Activated CD8-positive, alpha-beta memory T cell treated with anti-CD3 and anti-CD28 coated beads, Interleukin-2, amount 50 U/mL, for 4 hours (primary cell): ENCODE data around the gene GOLGA6A.
"Not testable (repeated sequence)": the region's sequence is repeated elsewhere in the genome, so short reads cannot be mapped to it uniquely, and the experiment has no call there.

ENCODE experiments used
- DNase-seq: peaks from one replicate; pipeline ENCODE4 v3.0.0-alpha.2; 2020

The GOLGA6A gene

DNA sequence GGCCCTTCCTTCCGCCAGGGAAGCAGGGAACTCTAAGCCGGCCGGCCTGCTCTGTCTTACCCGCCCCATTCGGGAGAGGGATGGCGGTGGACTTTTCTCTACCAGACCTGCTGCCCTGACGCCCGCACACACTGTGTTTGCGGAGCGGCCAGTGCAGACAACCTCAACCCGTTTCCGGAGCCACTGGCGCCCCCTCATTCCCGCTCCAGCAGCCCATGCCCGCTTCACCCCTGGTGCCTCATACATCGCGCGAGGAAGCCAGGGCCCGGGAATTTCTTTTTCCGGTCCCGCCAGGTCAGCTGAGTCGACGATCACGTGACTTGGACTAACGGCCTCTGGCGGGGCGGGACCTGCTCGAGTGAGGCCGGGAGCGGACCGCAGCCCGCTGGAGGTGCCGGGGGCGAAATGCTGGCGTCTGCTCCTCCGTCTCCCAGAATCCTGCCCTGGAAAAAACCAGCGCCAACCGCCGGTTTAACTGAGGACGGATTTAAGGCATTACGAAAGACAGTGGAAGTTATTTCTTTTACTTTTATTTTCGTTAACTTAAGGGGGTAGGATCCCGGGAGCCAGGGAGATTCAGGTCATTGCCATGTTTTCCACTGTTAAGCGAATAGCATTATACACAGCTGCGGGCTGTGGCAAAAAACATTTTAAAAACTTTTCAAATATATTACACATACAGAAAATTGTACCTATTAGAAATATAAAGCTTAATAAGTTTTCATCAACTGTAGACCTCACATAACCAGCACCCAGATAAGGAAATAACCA, 17.8 kb upstream of the GOLGA6A start:
- peak; percentile 50 for DNase-seq

DNA sequence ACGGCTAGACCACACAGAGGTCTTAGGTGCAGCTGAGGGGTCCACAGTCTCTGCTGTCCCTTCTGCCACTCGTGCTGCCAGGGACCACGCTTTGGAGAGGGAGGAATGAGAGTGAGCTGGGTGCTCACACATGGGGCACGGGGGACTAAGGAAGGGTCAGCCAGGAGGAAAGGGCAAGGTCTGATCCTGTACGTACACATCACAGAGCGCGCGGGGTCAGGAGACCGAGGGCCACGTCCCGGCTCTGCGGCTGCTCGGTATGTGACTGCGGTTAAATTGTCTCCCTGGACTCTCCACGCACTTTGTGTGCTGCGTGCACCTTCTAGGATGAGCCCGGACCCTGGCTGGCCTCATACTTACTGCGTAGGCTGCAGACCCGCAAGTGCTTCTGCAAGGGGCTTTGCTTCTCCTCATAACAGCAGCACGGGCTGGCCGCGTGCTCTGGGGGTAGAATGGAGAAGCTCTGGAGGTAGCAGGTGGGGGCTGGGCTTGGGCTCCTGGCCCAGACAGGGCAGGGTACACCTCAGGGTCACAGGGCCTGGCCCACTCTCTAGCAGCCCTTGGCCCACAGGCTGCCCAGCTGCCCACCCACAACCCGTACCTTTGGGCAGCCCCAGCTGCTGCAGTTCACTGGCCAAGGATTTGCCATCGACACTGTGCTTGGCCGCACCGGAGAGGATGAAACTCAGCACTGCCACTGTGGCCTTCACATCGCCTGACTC, 14.6 kb upstream of the GOLGA6A start:
- not testable (repeated sequence) for DNase-seq

DNA sequence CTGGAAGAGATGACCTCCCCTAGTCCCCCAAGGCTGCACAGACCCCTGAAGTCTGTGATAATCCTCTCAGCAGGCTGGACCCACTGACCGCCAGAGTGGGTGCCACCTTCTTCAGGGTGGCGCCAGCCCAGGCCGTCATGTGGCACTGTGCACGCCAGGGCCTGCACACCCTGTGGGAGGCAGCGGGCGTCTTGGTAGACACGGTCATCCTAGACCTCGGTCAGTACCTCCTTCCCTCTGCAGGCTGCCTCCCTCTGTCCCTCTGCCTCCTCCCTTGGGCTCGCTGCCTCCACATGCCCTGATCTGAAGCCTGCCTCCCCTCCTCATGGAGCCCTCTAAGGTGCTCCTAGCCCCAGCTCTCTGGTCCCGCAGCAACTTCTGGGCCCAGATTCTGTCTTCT, 13.3 kb upstream of the GOLGA6A start:
- not testable (repeated sequence) for DNase-seq

DNA sequence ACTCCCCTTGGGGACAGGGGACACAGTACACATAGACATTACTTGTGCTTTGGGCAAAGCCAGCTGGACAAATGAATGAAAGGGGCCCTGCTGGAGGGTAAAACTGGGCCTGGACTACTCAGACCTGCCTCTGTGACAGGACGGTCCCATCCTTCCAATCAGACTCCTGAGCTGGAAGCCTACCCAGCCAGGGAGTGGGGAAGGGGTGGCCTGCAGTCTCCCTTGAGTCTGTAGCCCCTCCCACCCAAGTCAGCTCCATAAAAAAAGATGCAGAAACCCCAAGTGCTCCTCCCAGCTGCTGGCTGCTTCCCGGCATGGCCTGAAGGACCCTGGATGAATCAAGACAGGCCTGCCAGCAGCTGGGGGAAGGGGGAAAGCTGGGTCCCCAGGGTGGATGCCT, 12.2 kb upstream of the GOLGA6A start:
- not testable (repeated sequence) for DNase-seq

DNA sequence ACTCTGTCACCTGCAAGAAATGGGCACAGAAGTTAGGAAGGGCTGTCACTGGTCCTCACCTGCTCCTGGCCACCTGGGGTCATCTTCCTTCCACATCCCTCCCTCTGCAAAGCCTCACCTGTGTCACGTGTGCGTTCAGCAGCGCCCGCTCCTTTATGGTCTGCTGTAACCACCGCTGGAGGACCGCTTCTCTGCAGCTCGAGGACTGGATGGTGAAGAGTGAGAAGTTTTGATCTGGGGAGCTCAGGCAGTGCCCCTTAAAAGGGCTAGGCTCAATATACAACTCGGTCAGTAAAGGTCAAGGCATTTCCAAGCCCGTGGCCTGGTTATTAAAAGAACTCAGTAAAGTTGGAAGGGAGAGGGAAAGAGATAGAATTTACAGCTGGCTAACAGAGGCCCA, 6.6 kb downstream of the GOLGA6A start:
- DNase-seq: not testable (repeated sequence)

DNA sequence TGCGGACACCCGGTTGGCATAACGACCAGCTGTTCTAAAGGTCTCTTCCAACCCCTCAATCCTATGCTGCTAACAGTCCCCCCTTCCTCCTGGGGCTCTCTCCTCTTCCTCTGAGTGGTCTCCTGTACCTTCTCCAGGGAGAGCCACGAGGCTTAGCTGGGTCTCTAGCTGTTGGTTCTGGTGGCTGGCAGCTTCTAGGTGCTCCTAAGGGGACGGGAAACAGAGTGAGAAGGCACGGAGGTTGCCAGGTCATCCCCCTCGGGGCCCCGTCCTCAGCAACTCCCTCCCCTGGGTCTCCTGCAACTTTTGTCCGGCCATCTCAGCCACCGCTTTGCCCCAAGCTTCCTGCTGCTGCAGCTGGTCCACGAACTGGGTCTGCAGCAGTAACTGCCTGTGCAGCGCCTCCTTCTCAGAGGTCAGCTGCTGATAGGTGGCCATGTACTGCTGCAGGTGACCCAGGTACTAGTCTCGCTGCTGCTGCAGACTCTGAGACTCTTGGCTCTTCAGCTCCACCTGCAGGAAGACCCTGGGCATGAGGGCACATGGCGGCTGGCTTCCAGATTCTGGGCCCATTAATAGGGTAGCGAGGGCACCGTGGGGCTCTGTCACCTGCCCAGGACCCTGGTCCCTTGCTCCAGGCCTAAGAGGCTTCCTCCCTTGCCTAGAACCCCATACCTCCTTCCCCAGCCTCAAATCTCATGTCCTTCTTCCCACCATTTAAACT, 9.6 kb downstream of the GOLGA6A start:
- not testable (repeated sequence) for DNase-seq

DNA sequence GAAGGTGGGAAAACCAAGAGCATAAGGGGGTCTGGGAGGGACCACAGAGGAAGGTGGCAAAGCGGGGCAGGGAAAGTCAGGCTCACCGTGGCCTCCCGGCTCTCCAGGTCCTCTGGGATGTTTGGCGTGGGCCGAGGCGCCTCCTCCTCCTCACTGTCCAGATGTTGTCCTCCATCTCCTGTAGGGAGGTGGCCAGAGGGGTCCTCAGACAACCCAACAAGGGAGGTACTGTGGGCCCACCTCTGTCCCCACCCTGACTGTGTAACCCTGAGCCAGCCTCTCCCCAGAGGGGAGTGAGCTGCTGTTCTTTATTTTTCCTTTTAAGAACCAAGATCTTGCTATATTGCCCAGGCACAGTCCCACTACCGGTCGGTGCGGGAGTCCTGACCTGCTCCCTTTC, 10.2 kb downstream of the GOLGA6A start:
- DNase-seq: not testable (repeated sequence)

DNA sequence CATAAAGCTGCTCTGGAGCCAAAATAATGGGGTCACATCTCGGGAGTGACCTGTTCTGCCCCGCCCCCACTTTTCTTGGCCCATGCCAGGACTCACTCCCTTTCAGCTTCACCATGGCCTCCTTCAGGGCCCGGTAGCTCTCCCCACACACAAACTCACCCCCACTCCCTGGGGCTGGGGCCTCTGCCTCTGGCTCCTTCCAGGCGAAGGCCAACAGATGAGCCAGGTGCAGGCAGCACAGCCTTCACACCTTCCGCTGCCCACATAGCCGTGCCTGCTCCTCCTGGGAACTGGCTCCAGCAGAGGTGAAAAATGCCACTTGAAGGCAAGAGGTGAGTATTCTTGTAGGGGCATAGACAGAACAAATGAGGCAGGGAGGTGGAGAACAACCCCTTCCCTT, 10.7 kb downstream of the GOLGA6A start:
- DNase-seq: not testable (repeated sequence)

DNA sequence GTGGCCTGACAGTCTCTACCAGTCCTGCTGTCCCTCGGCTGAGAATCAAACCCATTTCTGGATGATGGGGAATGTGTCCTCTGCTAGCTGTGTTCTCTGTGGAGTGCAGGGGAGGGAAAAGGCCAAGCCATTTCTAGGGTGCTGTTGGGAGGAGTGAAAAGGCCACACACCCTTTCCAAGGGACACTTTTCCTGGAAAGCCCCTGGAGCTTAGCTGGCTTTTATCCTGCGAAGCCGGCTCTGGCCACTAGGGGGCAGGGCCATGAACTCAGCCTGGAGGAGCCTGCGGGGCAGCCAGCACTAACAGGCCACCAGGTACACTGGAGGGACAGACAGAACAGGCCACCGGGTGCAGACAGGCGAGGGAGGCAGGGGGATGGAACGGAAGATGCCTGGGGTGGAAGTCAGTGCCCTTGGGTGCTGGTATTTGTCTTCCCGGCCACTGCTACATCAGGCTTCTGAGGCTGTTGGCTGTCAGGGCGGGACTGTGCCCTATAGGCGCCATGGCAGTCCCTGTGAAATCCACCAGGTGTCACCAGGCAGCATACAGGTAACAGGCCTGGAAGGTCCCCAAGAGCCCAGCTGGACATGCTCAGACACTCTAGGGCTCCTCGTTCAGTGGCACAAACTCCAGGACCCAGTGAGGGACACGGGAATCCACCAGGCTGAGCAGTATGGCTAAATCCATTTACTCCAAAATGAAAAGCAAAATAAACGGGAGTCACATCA, 16.5 kb downstream of the GOLGA6A start:
- DNase-seq: peak; percentile 60

DNA sequence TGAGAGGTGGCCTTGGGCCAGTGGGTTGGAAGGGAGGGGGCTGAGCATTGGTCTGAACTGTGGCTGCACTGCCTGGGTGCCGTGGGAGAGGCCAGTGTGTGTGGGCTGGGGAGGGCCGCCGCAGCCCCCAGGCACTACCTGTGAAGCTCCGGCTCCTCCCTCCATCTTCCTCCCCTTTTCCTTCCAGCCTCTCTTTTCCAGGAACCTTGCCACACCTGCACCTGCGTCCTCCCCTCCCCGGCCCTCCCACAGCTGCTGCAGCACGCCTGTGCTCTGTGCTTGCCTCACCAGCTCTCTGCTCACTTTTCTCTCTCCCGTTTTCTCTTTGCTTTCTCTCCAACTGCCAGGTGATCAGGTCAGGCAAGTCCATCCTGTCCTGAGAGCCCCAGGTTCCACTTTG, 17.5 kb downstream of the GOLGA6A start:
- DNase-seq: not testable (repeated sequence)

DNA sequence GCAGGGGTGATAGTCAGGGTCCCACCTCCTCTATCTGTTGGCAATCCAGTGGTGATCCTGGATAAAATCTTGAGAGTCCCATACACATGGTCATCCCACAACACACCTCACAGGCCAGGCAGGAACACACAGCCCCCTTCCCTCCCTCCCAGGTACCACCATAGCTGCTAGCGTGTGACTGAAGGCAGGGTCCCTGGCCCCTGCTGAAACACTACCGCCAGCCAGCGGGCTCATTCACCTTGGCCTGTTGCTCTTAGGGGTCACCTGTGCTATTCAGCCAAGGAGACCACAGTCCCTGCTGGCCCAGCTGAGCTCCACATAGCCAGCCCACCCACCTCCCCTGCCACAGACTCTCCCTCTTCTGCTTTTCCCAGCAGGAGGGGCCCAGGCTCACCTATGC, 18.2 kb downstream of the GOLGA6A start:
- DNase-seq: not testable (repeated sequence)

DNA sequence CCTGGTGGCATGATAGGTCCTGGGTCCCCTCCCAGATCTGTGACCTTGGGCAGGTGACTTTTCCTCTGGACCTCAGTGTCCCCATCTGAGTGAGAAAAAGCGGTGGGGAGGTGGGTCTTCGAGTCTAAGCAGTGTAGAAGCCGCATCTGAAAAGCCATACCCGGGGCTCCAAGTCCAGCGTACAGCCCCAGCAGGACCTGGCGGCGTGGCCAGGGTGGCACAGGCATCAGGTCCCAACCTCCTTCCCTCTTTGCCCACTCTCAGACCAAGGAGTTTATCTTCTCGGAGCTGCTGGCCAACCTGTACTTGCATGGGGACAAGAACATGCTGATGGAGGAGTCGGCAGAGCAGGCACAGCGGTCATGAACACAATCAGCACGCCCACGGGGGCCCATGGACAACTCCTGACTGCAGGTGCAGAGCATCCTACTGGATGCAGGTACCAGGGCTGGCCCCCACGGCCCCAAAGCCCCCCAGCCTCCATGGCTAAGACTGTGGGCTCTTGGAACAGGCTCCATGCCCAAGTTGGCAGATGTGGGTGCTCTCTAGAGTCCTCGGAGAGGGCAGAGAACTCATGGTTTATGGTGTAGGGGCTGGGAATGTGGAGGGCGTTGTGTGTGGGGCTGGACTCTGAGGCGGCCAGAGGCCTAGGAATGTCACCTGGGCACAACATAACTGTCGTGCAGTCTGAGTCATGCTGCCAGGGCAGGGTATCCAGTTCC, 18.8 kb downstream of the GOLGA6A start:
- DNase-seq: not testable (repeated sequence)

DNA sequence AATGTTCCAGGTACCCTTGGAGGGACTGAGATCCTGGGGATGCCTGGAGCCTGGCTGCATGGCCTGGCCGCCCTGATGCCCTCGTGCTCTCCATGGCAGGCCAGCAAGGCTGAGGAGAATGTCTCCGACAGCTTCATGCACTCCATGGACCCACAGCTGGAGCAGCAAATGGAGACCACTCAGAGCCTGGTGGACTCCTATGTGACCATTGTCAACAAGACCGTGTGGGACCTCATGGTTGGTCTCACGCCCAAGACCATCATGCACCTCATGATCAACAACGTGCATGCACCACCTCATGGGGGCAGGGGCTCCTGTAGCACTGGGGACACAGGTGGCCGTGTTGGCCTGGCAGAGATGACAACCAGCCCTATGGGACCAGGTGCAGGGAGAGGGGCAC, 19.7 kb downstream of the GOLGA6A start:
- DNase-seq: no peak

DNA sequence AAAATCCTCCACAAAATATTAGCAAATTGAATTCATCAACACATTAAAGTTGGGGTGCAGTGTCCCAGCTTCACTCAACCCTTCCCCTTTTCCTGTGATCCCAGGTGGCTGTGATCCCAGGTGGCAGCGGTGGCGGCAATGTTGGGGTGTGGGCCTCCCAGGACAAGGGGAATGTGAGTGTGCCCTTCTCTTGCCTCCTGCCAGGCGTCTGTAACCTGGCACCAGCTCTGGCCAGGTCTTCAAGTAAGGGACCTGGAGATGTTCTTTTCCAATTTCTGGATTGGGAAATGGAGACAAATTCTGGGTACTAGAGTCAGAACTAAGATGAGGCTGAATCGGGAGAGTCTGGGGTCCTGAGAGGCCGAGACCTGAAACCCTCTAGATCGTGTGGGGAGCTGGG, 20.1 kb downstream of the GOLGA6A start:
- no peak for DNase-seq

DNA sequence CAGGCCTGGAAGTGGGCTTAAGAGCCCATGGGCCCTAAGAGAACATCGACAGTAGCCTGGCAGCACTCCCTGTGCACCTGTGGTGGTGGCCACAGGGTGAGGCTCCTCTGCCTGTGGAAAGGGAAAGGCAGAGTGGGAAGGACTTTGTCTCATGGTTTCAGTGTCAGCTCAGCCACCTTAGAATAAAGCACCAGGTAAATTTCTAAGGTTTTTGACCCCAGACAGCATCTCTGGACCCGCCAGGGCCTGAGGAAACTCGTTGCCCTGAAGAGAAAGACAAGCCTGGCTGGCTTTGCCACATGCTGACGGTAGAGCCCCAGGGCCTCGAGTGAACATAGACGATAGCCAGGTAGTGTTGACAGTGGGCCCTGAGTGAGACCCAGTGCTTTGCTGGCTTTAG, 22.1 kb downstream of the GOLGA6A start:
- no peak for DNase-seq

DNA sequence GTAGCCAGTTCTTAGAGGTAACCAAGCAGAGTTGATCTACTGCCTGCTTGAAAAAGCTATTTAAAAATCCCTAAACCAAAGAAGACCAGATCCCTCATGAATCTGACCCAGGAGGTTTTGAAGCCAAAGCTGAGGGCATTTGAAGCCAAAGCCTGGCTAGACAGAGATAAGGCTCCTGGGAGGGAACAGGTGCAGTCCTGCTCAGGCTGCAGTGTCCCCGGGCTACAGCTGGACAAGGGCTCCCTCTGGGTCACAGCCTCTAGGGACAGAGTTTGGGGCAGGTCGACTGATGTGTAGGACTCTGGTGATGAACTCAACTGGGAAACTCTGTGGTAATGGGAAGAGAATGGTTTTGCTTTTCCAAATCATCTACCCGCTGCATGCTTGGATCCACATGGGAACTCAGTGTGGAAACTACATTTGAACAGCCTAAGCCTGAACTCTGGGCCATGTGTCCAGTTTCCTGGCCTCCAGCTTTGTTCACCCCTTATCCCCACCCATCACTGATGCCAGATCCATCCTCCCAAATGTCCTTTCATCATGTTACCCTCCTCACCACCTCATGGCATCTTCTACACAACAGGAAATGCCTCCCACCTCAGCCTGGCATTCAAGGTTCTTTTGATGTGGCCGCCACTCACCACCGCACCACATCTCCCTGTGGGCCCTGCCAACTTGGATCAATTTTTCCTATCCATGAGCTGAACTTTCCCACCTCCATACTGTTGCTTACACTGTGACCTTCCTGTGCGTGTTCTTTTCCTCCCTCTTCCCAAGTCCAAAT, 23.1 kb downstream of the GOLGA6A start:
- DNase-seq: peak; percentile 3

DNA sequence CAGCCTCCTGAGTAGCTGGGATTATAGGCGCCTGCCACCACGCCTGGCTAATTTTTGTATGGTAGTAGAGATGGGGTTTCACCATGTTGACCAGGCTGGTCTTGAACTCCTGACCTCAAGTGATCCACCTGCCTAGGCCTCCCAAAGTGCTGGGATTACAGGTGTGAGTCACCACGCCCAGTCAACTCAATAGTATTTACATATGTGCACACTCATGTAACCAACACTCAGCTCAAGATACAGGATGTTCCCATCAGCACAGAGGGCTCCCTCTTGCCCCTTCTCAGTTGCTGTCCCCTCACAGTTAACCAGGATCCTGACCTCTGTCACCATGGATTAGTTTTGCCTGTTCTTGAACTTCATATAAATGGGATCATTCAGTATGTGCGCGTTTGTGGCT, 26.0 kb downstream of the GOLGA6A start:
- DNase-seq: not testable (repeated sequence)

DNA sequence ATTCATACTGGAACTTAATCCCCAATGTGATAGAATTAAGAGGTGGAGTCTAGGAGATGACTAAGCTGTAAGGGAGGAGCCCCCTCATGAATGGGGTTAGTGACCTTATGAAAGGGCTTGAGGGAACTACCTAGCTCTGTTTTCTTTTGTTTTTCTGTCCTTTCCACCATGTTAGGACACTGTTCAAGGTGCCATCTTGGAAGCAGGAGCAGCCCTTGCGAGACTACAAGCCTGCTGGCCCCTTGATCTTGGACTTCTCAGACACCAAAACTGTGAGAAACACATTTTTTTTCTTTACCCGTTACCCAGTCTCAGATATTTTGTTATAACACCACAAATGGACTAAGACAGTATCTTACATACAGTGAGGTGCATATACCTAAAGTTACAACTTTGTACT, 26.5 kb downstream of the GOLGA6A start:
- no peak for DNase-seq

DNA sequence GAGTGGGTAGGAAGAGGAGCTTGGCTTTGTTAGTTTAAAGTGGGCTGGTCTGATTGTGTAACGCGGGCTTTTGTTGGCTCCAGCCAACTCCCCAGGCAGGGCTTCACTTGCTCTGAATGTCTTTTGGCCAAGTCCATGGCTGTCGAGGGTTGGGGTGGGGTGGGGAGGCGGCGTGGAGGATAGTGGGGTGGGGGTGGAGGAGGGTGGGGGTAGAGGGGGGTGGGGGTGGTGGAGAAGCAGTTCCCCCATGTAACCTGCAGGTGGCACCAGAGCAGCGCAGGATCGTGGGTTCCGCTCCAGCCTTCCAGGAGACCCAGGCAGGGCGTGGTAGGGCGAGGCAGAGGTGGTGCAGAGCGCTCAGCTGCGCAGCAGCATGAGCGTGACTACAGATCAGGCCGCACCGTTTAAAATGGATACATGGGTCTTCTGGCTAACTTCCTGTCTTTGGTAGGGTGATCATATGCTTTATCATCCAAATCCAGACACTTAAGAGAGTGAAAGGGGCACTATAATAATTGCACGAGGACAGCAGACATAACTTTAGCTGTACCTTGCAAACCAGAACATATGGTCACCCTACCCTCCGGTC, 28.3 kb downstream of the GOLGA6A start:
- peak; percentile 60 for DNase-seq

DNA sequence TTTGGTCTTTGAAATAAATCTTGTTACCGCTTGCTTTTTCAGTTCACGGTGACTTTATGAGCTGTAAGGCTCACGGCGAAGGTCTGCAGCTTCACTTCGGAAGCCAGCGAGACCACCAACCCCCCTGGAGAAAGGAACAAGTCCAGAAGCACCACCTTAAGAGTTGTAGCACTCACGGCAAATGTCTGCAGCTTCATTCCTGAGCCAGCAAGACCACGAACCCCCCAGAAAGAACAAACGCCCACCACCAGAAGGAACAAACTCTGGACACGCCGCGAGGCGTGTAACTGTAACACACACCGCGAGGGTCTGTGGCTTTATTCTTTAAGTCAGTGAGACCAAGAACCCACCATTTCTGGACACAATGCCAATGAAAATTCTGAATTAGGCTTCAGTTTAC, 28.8 kb downstream of the GOLGA6A start:
- DNase-seq: no peak
